T follicular helper cell (primary cell): Measurements from ENCODE around the gene TRIM75.
"Not testable (repeated sequence)": the region's sequence is repeated elsewhere in the genome, so short reads cannot be mapped to it uniquely, and the experiment has no call there.

ENCODE experiments used
- DNase-seq: peaks from one replicate; pipeline ENCODE4 v3.0.0-alpha.2; 2020; ENCODE audit warnings: low read depth
- total RNA-seq, 2 experiments: gene quantifications; one replicate each; lab custom pipeline; 2026; lab: John Stamatoyannopoulos, UW

TRIM75 gene
- 0 to 0.06 reads per million in 2 experiments for total RNA-seq

- DNase-seq = no peak
These were observed at the start of gene TRIM75 for GRCh38 chr4:165053645-165054044. TSS of gene TRIM75 (plus strand) at chr4:165053866. CDS start at chr4:165059148, 5,282 bp downstream.

GRCh38 chr4:165005352-165005925 lies 48.2 kb upstream of the TRIM75 start:
- DNase-seq = no peak

- no peak for DNase-seq
These were observed 47.2 kb upstream of the TRIM75 start for GRCh38 chr4:165006456-165006855.

GRCh38 chr4:165006886-165007285 lies 46.8 kb upstream of the TRIM75 start:
- DNase-seq = no peak

GRCh38 chr4:165009493-165010227 lies 44.0 kb upstream of the TRIM75 start:
- no peak for DNase-seq

DNA sequence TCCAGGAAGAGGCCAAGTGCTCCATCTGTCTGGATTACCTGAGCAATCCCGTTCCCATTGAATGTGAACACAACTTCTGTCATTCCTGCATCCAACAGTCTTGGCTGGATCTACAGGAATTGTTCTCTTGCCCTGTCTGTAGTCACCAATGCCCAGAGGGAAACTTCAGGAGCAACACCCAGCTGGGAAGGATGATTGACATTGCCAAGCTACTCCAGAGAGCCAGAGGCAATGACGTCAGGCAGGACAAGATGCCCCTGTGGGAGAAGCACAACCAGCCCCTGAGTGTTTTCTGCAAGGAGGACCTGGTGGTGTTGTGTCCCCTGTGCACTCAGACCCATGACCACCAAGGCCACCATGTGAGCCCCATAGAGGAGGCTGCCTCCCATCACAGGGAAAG lies 43.2 kb upstream of the TRIM75 start:
- DNase-seq = no peak

GRCh38 chr4:165010991-165011390 lies 42.7 kb upstream of the TRIM75 start:
- no peak for DNase-seq

- DNase-seq = no peak
These were observed 42.3 kb upstream of the TRIM75 start for GRCh38 chr4:165011403-165011802.

GRCh38 chr4:165013691-165014090 lies 40.0 kb upstream of the TRIM75 start:
- no peak for DNase-seq

GRCh38 chr4:165016971-165017370 lies 36.7 kb upstream of the TRIM75 start:
- DNase-seq = no peak

DNA sequence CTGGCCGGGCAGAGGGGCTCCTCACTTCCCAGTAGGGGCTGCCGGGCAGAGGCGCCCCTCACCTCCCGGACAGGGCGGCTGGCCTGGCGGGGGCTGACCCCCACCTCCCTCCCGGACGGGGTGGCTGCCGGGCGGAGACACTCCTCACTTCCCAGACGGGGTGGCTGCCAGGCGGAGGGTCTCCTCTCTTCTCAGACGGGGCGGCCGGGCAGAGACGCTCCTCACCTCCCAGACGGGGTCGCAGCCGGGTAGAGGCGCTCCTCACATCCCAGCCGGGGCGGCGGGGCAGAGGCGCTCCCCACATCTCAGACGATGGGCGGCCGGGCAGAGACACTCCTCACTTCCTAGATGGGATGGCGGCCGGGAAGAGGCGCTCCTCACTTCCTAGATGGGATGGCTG lies 33.7 kb upstream of the TRIM75 start:
- DNase-seq = not testable (repeated sequence)

GRCh38 chr4:165025782-165026181 lies 27.9 kb upstream of the TRIM75 start:
- not testable (repeated sequence) for DNase-seq

DNA sequence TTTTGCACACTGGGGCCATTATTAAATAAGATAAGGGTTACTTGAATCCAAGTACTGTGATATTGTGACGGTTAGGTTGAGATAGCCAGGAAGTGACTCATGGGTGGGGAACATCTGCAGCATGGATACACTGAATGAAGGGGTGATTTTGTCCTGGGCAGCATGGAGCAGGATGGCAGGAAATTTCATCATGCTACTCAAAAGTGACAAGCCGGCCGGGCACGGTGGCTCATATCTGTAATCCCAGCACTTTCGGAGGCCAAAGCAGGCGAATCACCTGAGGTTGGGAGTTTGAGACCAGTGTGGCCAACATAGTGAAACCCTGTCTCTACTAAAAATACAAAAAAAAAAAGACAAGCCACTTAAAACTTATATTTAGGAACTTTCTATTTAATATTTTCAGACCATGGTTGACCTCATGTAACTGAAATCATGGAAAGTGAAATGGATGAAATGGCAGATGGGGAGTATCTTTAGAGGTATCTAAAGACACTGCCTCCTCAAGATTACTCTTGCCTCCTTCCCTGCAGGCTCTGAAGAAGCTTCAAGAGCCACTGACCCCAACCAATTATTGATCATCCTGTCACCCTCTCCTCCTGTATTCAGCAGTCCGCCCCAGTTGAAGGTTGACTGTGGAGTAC lies 25.8 kb upstream of the TRIM75 start:
- no peak for DNase-seq

DNA sequence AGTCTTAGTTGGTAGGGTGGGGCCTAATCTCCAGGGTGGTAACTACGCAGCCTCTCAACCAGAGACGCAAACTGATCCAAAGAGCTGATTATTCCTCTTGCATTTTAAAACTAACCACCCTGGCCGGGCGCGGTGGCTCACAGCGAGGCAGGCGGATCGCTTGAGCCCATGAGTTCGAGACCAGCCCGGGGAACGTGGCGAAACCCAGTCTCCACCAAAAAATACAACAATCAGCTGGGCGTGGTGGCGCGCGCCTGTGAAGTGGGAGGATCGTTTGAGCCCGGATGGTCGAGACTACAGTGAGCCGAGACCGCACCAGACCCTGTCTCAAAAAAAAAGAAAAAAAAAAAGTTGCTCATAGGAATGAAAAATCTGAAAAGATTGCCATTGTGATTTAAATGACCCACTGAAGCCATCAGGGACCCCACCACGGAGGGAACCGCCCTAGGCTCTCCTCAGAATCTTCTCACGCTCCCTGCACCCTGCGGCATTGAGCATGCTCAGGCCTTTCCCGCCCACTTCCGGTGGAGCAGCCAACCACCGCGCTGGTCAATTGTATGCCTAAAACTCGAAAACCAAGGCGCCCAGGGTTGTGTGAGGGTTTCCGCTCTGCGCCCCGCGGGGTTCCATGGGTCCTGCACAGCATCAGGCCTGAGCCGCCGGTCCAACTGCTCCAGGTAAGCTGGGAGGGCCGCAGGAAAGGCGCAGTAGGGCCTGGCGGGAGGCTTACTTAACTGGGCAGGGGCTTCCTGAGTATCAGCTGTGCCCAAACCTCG lies 22.0 kb upstream of the TRIM75 start, which contains the start of gene TRIM60:
Gene TRIM60, plus strand, starts transcription at position 564 of the 776 bp plus-strand sequence. CDS start 8,074 bp downstream, outside the sequence.
- no peak for DNase-seq

DNA sequence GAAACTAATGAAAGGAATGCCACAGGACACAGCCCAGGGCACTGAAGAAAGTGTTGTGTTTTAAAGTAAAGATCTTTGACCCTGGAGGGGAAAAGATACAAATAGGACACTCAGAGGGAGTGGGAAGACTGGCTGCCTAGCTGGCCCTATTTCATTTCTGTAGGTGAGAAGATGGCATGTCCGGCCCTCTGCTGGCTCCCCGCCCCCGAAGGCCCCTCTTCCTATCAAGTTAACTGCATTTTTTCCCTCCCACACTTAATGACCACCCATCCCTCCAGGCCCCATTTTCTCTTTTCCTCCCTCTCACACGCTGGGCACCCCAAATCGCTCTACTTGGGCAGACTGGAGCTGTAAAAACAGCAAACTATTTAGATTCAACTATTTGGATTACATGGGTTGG lies 5.5 kb upstream of the TRIM75 start:
- DNase-seq = no peak

DNA sequence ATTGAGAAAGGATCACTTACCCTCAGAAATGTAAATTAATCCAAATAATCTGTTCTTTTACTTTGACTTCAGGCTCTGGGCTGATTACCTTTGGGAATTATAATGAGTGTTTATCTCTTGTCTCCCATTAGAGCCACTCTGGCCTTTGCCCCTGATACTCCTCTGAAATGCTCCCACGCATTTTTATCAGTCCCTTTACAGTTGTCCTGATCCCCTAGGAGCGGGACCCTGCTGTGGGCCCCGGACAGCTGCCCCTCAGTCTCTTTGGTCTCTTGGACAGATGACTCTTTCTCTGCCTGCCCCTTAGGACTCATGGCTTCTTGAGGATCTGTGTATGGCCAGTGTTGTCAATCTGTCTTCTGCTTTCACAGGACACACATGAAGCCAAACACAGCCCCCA lies 1.0 kb upstream of the TRIM75 start:
- DNase-seq = no peak

DNA sequence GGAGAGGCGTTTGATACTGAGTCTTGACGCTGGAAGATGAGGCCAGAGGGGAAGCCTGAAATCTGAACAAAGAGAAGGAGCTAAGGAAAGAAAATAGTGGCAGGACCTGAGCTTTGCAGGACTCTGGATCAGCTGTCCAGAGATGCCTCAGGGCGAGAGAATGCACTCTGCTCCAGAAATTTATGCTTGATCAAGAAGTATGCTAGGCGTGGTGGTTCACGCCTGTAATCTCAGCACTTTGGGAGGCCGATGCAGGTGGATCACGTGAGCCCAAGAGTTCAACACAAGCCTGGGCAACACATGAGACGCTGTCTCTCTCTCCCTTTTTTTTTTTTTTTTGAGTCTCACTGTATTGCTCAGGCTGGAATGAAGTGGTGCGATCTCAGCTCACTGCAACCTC lies 1.9 kb downstream of the TRIM75 start:
- DNase-seq = no peak

- DNase-seq = no peak
These were observed 5.0 kb downstream of the TRIM75 start for GRCh38 chr4:165058666-165059065.

DNA sequence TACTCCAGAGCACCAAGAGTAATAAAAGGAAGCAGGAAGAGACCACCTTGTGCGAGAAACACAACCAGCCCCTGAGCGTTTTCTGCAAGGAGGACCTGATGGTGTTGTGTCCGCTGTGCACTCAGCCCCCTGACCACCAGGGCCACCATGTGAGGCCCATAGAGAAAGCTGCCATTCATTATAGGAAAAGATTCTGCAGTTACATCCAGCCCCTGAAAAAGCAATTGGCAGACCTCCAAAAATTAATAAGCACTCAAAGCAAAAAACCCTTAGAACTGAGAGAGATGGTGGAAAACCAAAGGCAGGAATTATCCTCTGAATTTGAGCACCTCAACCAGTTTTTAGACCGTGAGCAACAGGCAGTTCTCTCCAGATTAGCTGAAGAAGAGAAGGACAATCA lies 5.7 kb downstream of the TRIM75 start:
- no peak for DNase-seq

GRCh38 chr4:165060938-165061337 lies 7.3 kb downstream of the TRIM75 start:
- no peak for DNase-seq

GRCh38 chr4:165070560-165070959 lies 16.9 kb downstream of the TRIM75 start:
- no peak for DNase-seq

- not testable (repeated sequence) for DNase-seq
These were observed 19.7 kb downstream of the TRIM75 start for GRCh38 chr4:165073346-165073745.
